HG03108 (cell line): Measurements from ENCODE around the gene GAA.

Source experiments
- ATAC-seq: cut with Tn5 transposase; IDR thresholded peaks from one replicate; pipeline ENCODE4 v1.9.1; 2021; ENCODE audit warnings: moderate library complexity; ENCODE audit not compliant: unreplicated experiment

GAA gene

GRCh38 chr17:80115159-80115558, 13.8 kb downstream of the GAA start:
- no peak for ATAC-seq

GRCh38 chr17:80116276-80116920, 15.0 kb downstream of the GAA start:
- no peak for ATAC-seq

GRCh38 chr17:80116921-80117380, 15.6 kb downstream of the GAA start:
- no peak for ATAC-seq

GRCh38 chr17:80117491-80118401, 16.4 kb downstream of the GAA start:
- no peak for ATAC-seq

- ATAC-seq: no peak
These were observed 17.4 kb downstream of the GAA start for GRCh38 chr17:80118601-80119270.

GRCh38 chr17:80119271-80119791, 17.9 kb downstream of the GAA start:
- ATAC-seq: no peak

GRCh38 chr17:80119839-80120238, 18.5 kb downstream of the GAA start:
- no peak for ATAC-seq

- no peak for ATAC-seq
These were observed 20.7 kb downstream of the GAA start for GRCh38 chr17:80122026-80122575.

- ATAC-seq: no peak
These were observed 21.6 kb downstream of the GAA start for GRCh38 chr17:80122926-80123505.

- ATAC-seq: no peak
These were observed 22.4 kb downstream of the GAA start for GRCh38 chr17:80123791-80124190.

- ATAC-seq: no peak
These were observed 23.1 kb downstream of the GAA start for GRCh38 chr17:80124351-80124981.

GRCh38 chr17:80125656-80126448, 24.5 kb downstream of the GAA start:
- ATAC-seq: no peak

- ATAC-seq: no peak
These were observed 25.0 kb downstream of the GAA start for GRCh38 chr17:80126449-80126715.

- ATAC-seq: no peak
These were observed 27.7 kb downstream of the GAA start for GRCh38 chr17:80129006-80129565.

GRCh38 chr17:80130992-80131391, 29.6 kb downstream of the GAA start:
- ATAC-seq: no peak

GRCh38 chr17:80132906-80133625, 31.7 kb downstream of the GAA start:
- no peak for ATAC-seq

- no peak for ATAC-seq
These were observed 32.2 kb downstream of the GAA start for GRCh38 chr17:80133626-80133970.

- no peak for ATAC-seq
These were observed 35.8 kb downstream of the GAA start for GRCh38 chr17:80137131-80137530.
